ENCODE data around the gene AP1G2. TPM values are rescaled to one million over a fixed set of nuclear protein-coding genes. Genes with fewer than 3 reads are reported as not detected.

The AP1G2 gene
- total and polyA plus RNA-seq, 2 of the 4 experiments (the other 2 are of a cell fraction): 2.9 to 19.2 TPM

GRCh38 chr14:23513818-23514643 lies 53.6 kb downstream of the AP1G2 start:
- Histone ChIP-seq H2BK120ac (ENCODE audit: low read depth, low read length) (no peak overlapping the region), H2AK9ac (replicated peaks; ENCODE audit: low read depth, low read length, poor library complexity) (no peak overlapping the region), H3K4me2 (ENCODE audit: low read depth, low read length) (no peak overlapping the region), H4K91ac (ENCODE audit: insufficient read depth, low read depth, low read length) (no peak overlapping the region), H3K9me1 (ENCODE audit: insufficient read depth, low read length) (peaks cover 4% of the 10 kb centered on the region; the same call in 1 of the 2 replicates), H3K56ac (ENCODE audit: extremely low read depth, insufficient read depth, low read length) (no peak overlapping the region), H3K18ac (ENCODE audit: low read depth, low read length) (no peak overlapping the region), H3K9me3 (ENCODE audit: control insufficient read depth, insufficient read depth, low read length) (no peaks in the 10 kb centered on the region), H3K4ac (ENCODE audit: low read depth, low read length) (no peak overlapping the region), H3K27me3 (ENCODE audit: control insufficient read depth, insufficient read depth, low read length) (no peaks in the 10 kb centered on the region), H2BK20ac (ENCODE audit: low read depth, low read length) (no peak overlapping the region), H3K27ac (ENCODE audit: insufficient read depth, low read length) (no peak overlapping the region), H4K8ac (ENCODE audit: low read depth in 2 of 2, low read length in 2 of 2) (no peak overlapping the region), H3K14ac (replicated peaks; ENCODE audit: low read depth, low read length) (no peak overlapping the region), H2AK5ac (ENCODE audit: low read depth, low read length) (no peak overlapping the region), H3K9ac (ENCODE audit: low read depth, low read length) (no peak overlapping the region), H2AFZ (replicated peaks; ENCODE audit: low read length, poor library complexity) (no peak overlapping the region), H2BK5ac (ENCODE audit: low read depth, low read length, poor library complexity, severe bottlenecking) (no peak overlapping the region), H3K79me1 (ENCODE audit: low read depth in 1 of 2, low read length in 2 of 2) (no peaks in the 10 kb centered on the region), H3K4me1 (ENCODE audit: control insufficient read depth, insufficient read depth, low read length) (no peaks in the 10 kb centered on the region), H4K5ac (ENCODE audit: low read depth, low read length) (no peak overlapping the region), H3K36me3 (ENCODE audit: control insufficient read depth, insufficient read depth, low read length) (no peaks in the 10 kb centered on the region), H3K23ac (ENCODE audit: low read depth, low read length) (no peak overlapping the region), H4K20me1 (ENCODE audit: insufficient read depth, low read length) (no peaks in the 10 kb centered on the region), H2BK15ac (ENCODE audit: low read depth, low read length) (no peak overlapping the region), H3K4me3 (ENCODE audit: insufficient read depth, low read depth, low read length) (no peak overlapping the region)
- ChIA-PET CTCF (no interaction called here), POLR2A (ENCODE audit: unreplicated experiment) (no interaction called here)
- intact Hi-C loops (cut with micrococcal nuclease) (no loop called here), in situ Hi-C loops (cut with MboI; ENCODE audit: low sequenced_read_pairs) (no loop called here), dilution Hi-C loops (cut with HindIII; ENCODE audit: low sequenced_read_pairs, unreplicated experiment) (no loop called here)
- WGBS, 2 experiments (ENCODE audit: extremely low coverage in 2 of 2, insufficient read length in 1 of 2): 100% methylated on average over 1 of the region's 8 CpGs; no CpG with 5 or more reads in 1 of the 2 experiments
- TF ChIP-seq MXI1 (IDR thresholded peaks at IDR 0.05; ENCODE audit: borderline replicate concordance, low read depth, low read length) (no peak), MAFK (IDR thresholded peaks at IDR 0.05; ENCODE audit: low read depth, low read length) (no peak), NFE2L2 (IDR thresholded peaks at IDR 0.05; ENCODE audit: low read depth, low read length) (no peak), SMC3 (IDR thresholded peaks at IDR 0.05; ENCODE audit: low read depth, low read length) (no peak), FOS (IDR thresholded peaks at IDR 0.05; ENCODE audit: low read depth, low read length) (no peak), CHD1 (IDR thresholded peaks at IDR 0.05; ENCODE audit: low read depth, low read length) (no peak), RCOR1 (IDR thresholded peaks at IDR 0.05; ENCODE audit: insufficient replicate concordance, low read length) (no peak)
- TF ChIP-seq, protein P1, sequence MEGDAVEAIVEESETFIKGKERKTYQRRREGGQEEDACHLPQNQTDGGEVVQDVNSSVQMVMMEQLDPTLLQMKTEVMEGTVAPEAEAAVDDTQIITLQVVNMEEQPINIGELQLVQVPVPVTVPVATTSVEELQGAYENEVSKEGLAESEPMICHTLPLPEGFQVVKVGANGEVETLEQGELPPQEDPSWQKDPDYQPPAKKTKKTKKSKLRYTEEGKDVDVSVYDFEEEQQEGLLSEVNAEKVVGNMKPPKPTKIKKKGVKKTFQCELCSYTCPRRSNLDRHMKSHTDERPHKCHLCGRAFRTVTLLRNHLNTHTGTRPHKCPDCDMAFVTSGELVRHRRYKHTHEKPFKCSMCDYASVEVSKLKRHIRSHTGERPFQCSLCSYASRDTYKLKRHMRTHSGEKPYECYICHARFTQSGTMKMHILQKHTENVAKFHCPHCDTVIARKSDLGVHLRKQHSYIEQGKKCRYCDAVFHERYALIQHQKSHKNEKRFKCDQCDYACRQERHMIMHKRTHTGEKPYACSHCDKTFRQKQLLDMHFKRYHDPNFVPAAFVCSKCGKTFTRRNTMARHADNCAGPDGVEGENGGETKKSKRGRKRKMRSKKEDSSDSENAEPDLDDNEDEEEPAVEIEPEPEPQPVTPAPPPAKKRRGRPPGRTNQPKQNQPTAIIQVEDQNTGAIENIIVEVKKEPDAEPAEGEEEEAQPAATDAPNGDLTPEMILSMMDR (conservative IDR thresholded peaks at IDR 0.05; ENCODE audit: low read depth, low read length): no peak
- ATAC-seq (ENCODE audit: low read depth): no peak
- no TSS peak for BruUV-seq (replicated peaks)
- no peak for DNase-seq

Measured in IMR-90 (cell line).